HG02642 (cell line): ENCODE data around the gene RAI1.

Experiments
- ATAC-seq: cut with Tn5 transposase; IDR thresholded peaks from one replicate; pipeline ENCODE4 v1.9.1; 2021; ENCODE audit warnings: mild to moderate bottlenecking; ENCODE audit not compliant: unreplicated experiment, poor library complexity

RAI1 gene

GRCh38 chr17:17745476-17746455 lies 64.5 kb downstream of the RAI1 start:
- no peak for ATAC-seq

GRCh38 chr17:17748179-17748578 lies 66.9 kb downstream of the RAI1 start:
- no peak for ATAC-seq

- no peak for ATAC-seq
Measured at GRCh38 chr17:17748604-17749003, 67.3 kb downstream of the RAI1 start.

GRCh38 chr17:17749025-17749772 lies 67.9 kb downstream of the RAI1 start:
- ATAC-seq = no peak

GRCh38 chr17:17749921-17750320 lies 68.7 kb downstream of the RAI1 start:
- no peak for ATAC-seq

GRCh38 chr17:17750881-17751280 lies 69.6 kb downstream of the RAI1 start:
- ATAC-seq = no peak

- no peak for ATAC-seq
Measured at GRCh38 chr17:17751489-17752088, 70.3 kb downstream of the RAI1 start.

- peak; percentile 83 for ATAC-seq
Measured at GRCh38 chr17:17752089-17752820, 71.0 kb downstream of the RAI1 start.

- ATAC-seq = no peak
Measured at GRCh38 chr17:17752821-17753321, 71.6 kb downstream of the RAI1 start.

GRCh38 chr17:17754719-17755686 lies 73.7 kb downstream of the RAI1 start:
- no peak for ATAC-seq

GRCh38 chr17:17755715-17756114 lies 74.5 kb downstream of the RAI1 start:
- ATAC-seq = no peak

GRCh38 chr17:17757391-17757791 lies 76.1 kb downstream of the RAI1 start:
- ATAC-seq = no peak

GRCh38 chr17:17757956-17758845 lies 76.9 kb downstream of the RAI1 start:
- no peak for ATAC-seq

- ATAC-seq = no peak
Measured at GRCh38 chr17:17758941-17759563, 77.8 kb downstream of the RAI1 start.

- no peak for ATAC-seq
Measured at GRCh38 chr17:17760350-17760749, 79.1 kb downstream of the RAI1 start.

- ATAC-seq = no peak
Measured at GRCh38 chr17:17760872-17761550, 79.8 kb downstream of the RAI1 start.
